ENCODE measurements around the gene ZNF184. TPM values are rescaled to one million over a fixed set of nuclear protein-coding genes. Genes with fewer than 3 reads are reported as not detected.

ZNF184 gene
- total RNA-seq, 1 experiment from 2014 or later: 9.4 TPM

- DNase-seq (ENCODE audit: low read depth, low spot score): no peak
- H3K9ac ChIP-seq (ENCODE audit: low read length): peak overlapping the region; percentile 65
- H2AFZ ChIP-seq (ENCODE audit: low read depth, low read length, poor library complexity, severe bottlenecking): no peak overlapping the region
- H3K9me2 ChIP-seq (ENCODE audit: insufficient read depth): no peaks in the 10 kb centered on the region
- no peaks in the 10 kb centered on the region; the same call in 1 of the 2 replicates for H4K20me1 ChIP-seq (ENCODE audit: insufficient read depth)
- peak overlapping the region; percentile 74 for H3K4me2 ChIP-seq (ENCODE audit: low read length)
- H3K4me3 ChIP-seq (replicated peaks in 1 of 2; ENCODE audit: low read depth in 1 of 2, low read length in 2 of 2): peak overlapping the region in 1 of 2 experiments; percentile 67; a peak in 3 of 4 replicates
- ChIA-PET RAD21 (ENCODE audit: low non-redundant PET in 1 of 2, low total read pairs in 2 of 2, uncharacterized antibody in 2 of 2, unreplicated experiment in 2 of 2) (no interaction called here), CTCF (no interaction called here), POLR2A (interaction anchor here (1.9 kb wide), 1 partner anchor 274 kb away, joined by 4 read pairs; no protein-coding TSS in a partner anchor)
- peak overlapping the region; percentile 58 for H3K27ac ChIP-seq (ENCODE audit: low read depth, low read length)
- no TSS peak for BruUV-seq (replicated peaks)
- H3K4me1 ChIP-seq (ENCODE audit: control insufficient read depth in 1 of 2, insufficient read depth in 2 of 2, low read length in 2 of 2): peaks cover 6 to 15% of the 10 kb centered on the region in 2 experiments; a peak in 3 of 4 replicates
- no peaks in the 10 kb centered on the region for H3K79me2 ChIP-seq (ENCODE audit: insufficient read depth, low read length)
- ATAC-seq: peak; percentile 18; the same call in 1 of the 2 replicates
- 0 out of 4 replicates have a peak, but pooled peaks cover 0 to 4% of the 10 kb centered on the region in 2 experiments for H3K36me3 ChIP-seq (ENCODE audit: control insufficient read depth in 1 of 2, insufficient read depth in 2 of 2, low read length in 2 of 2)
- intact Hi-C loops (cut with micrococcal nuclease): loop anchor here (2.0 to 10.0 kb wide), 2 partner anchors 247 to 1153 kb away; no protein-coding TSS in a partner anchor
- H3K9me3 ChIP-seq (ENCODE audit: control insufficient read depth in 1 of 2, insufficient read depth in 1 of 2, low read depth in 1 of 2, low read length in 2 of 2): no peaks in the 10 kb centered on the region
- H3K27me3 ChIP-seq (ENCODE audit: insufficient read depth, low read length): no peaks in the 10 kb centered on the region
- no peak for TF ChIP-seq FOSL1 (IDR thresholded peaks at IDR 0.05; ENCODE audit: low read depth)
- TF ChIP-seq POLR2A (IDR thresholded peaks at IDR 0.05; ENCODE audit: borderline replicate concordance, extremely low read depth, insufficient read depth, insufficient read length): no peak
- TF ChIP-seq EGR1 (IDR thresholded peaks at IDR 0.05; ENCODE audit: low read depth): no peak
- TF ChIP-seq CTCF (IDR thresholded peaks at IDR 0.05 in 2 of 3, conservative IDR thresholded peaks at IDR 0.05 in 1 of 3; ENCODE audit: borderline replicate concordance in 1 of 3, insufficient read depth in 1 of 3, low read depth in 2 of 3, low read length in 2 of 3): no peak
- TF ChIP-seq POLR2AphosphoS5 (IDR thresholded peaks at IDR 0.05; ENCODE audit: low read depth, low read length): no peak
- TF ChIP-seq EZH2 (IDR thresholded peaks at IDR 0.05): no peak
- no peak for TF ChIP-seq ZFX (IDR thresholded peaks at IDR 0.05)
These were observed 5.3 kb upstream of the ZNF184 start for GRCh38 chr6:27478141-27478705.

Measured in HCT116 (cell line).